IMR-90 (cell line): ENCODE results near the gene PDXK. TPM values are rescaled to one million over a fixed set of nuclear protein-coding genes. Genes with fewer than 3 reads are reported as not detected.

Experiments
- BHLHE40 ChIP-seq: fragments of 150-350 bp; IDR thresholded peaks from 2 replicates; pipeline ENCODE4 v1.6.1; 2016; ENCODE audit warnings: mild to moderate bottlenecking, low read depth, low read length
- CEBPB ChIP-seq: IDR thresholded peaks from 2 replicates; pipeline ENCODE4 v1.6.1; 2012; ENCODE audit warnings: low read depth, low read length, improper control_type of control experiment
- FOS ChIP-seq: fragments of 150-350 bp; IDR thresholded peaks from 2 replicates; pipeline ENCODE4 v1.6.1; 2016; ENCODE audit warnings: low read depth, low read length
- MAFK ChIP-seq: IDR thresholded peaks from 2 replicates; pipeline ENCODE4 v1.6.1; 2012; ENCODE audit warnings: low read depth, low read length, improper control_type of control experiment
- MXI1 ChIP-seq: IDR thresholded peaks from 2 replicates; pipeline ENCODE4 v1.6.1; 2012; ENCODE audit warnings: low read depth, mild to moderate bottlenecking, low read length, moderate library complexity, borderline replicate concordance
- NFE2L2 ChIP-seq: fragments of 150-350 bp; IDR thresholded peaks from 2 replicates; pipeline ENCODE4 v1.6.1; 2016; ENCODE audit warnings: low read depth, mild to moderate bottlenecking, low read length
- polyA plus RNA-seq, 3 experiments: library from polyadenylated mRNA; depleted of rRNA; stranded (reverse); fragments of >200 nt; gene quantifications; 2 replicates each; pipeline ENCODE4 v1.2.3, GENCODE V29; 2012; ENCODE audit warnings: low replicate concordance in 1 of 3
- total RNA-seq: library from RNA; depleted of rRNA; stranded (reverse); fragments of >200 nt; gene quantifications from 2 replicates; pipeline ENCODE4 v1.2.3, GENCODE V29; 2012

PDXK gene
- total and polyA plus RNA-seq, 2 of the 4 experiments (the other 2 are of a cell fraction) = 155 to 312 TPM

DNA sequence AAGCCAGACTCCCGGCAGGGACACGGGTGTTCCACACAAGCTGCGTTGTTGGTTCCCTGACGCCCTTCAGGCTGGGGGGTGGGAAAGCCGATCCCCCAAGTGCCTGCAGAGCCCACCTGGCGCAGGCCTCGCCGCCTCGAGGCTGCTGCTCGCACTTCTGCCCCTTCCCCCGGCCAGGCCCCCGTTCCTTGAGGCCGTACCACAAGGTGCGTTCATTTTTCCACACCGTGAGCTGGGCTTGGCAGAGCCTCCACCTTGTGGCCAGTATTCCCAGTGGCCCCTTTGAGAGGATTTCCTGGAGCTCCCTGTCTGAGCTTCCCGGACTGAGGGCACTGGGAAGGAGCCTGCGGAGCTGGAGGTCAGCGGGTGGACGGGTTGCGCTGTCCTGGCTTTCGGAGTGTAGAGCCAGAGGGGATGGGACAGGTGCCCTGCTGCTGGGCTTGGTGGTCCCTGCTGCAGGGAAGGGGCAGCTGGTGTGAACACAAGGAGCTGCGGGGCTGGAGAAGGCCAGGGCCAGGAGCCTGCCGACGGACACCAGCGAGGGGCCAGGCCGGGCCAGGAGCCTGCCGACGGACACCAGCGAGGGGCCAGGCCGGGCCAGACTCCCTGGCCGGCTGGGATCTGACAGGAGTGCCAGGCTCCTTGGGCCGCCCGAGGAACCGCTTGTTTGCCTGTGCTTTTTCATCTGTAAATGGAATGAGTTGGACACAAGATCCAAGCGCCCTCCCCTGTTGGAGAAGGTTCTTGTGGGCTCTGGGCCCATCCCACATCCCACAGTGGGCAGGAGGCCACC is 18.4 kb downstream of the PDXK start (continued):
- no peak for TF ChIP-seq BHLHE40
- TF ChIP-seq MAFK = no peak
- no peak for TF ChIP-seq MXI1
- TF ChIP-seq FOS = no peak
- TF ChIP-seq NFE2L2 = no peak
- TF ChIP-seq CEBPB = no peak
